Left lung (tissue), 10 donors: ENCODE results near the gene ARHGAP19. TPM values are rescaled to one million over a fixed set of nuclear protein-coding genes. Genes with fewer than 3 reads are reported as not detected.
A peak's percentile ranks its signal among the peaks of the same experiment; 100 is the strongest.

Source experiments
- ATAC-seq: fragments of 200-7000 bp; cut with Tn5 transposase; one replicate; pipeline ENCODE4 v1.9.1; 2020; ENCODE audit warnings: moderate library complexity
- DNase-seq, 4 donors: peaks; one replicate each; pipeline ENCODE4 v3.0.0-alpha.2; 2013 to 2020
- H3K27ac ChIP-seq, 2 donors: fragments of 200-600 bp; sonication (generic) in 1 of 2; one replicate each; pipeline versions ENCODE4 v1.5.0 to v1.8.0; 2020 to 2021
- H3K27me3 ChIP-seq, 2 donors: fragments of 200-600 bp; sonication (generic) in 1 of 2; one replicate each; pipeline versions ENCODE4 v1.5.0 to v1.8.0; 2020 to 2021
- H3K36me3 ChIP-seq, 2 donors: fragments of 200-600 bp; sonication (generic) in 1 of 2; one replicate each; pipeline versions ENCODE4 v1.5.0 to v1.8.0; 2020 to 2021
- H3K4me1 ChIP-seq, 2 donors: fragments of 200-600 bp; one replicate each; pipeline ENCODE4 v1.8.0; 2021
- H3K4me3 ChIP-seq, 2 donors: fragments of 200-600 bp; sonication (generic) in 1 of 2; one replicate each; pipeline versions ENCODE4 v1.5.0 to v1.8.0; 2020 to 2021; ENCODE audit warnings: mild to moderate bottlenecking in 1 of 2
- H3K9me3 ChIP-seq, 2 donors: fragments of 200-600 bp; sonication (generic) in 1 of 2; one replicate each; pipeline versions ENCODE4 v1.5.0 to v1.8.0; 2020 to 2021
- CTCF ChIP-seq, 2 donors: fragments of 200-600 bp; sonication (generic) in 1 of 2; IDR thresholded peaks; one replicate each; pipeline versions ENCODE4 v1.5.0 to v1.8.0; 2021; ENCODE audit warnings: antibody characterized with exemption in 2 of 2
- intact Hi-C, 2 donors: fragments of 100-400 bp; cut with DNase I; formaldehyde crosslinking; loops; one replicate each; pipeline versions ENCODE4 v1.11.2 to v1.14.2; 2022
- polyA plus RNA-seq, 6 donors: library from polyadenylated mRNA; unstranded; fragments of 120-200 nt; gene quantifications; one replicate each; pipeline ENCODE4 v1.2.1, GENCODE V29; 2013; ENCODE audit not compliant: insufficient read length in 6 of 6
- total RNA-seq, 2 donors: library from RNA; stranded (reverse); fragmentation: NEBNext Ultra II Directional; extraction: Animal tissue kit (Norgen Biotek cat#: 25700); gene quantifications; one replicate each; pipeline ENCODE4 v1.2.1, GENCODE V29; 2021
- donor health status: DM: no; HTN: yes; CAD: no.
- donor health status: DM: no; HTN: no; CAD: no.

The ARHGAP19 gene
- total and polyA plus RNA-seq, 8 donors, result 9.8 to 30.7 (median 25.9) TPM

GRCh38 chr10:97259119-97259518, 33.3 kb downstream of the ARHGAP19 start:
- DNase-seq (no peak), ATAC-seq (no peak)
- no peak for TF ChIP-seq CTCF (IDR thresholded peaks at IDR 0.05)
- Histone ChIP-seq H3K36me3 (peaks cover 0 to 56% of the 10 kb centered on the region in 2 donors), H3K27ac (no peak overlapping the region), H3K4me3 (no peak overlapping the region), H3K9me3 (no peaks in the 10 kb centered on the region), H3K4me1 (no peaks in the 10 kb centered on the region), H3K27me3 (no peaks in the 10 kb centered on the region)
- intact Hi-C loops, result no loop called here

GRCh38 chr10:97256356-97256755, 36.1 kb downstream of the ARHGAP19 start:
- TF ChIP-seq CTCF (IDR thresholded peaks at IDR 0.05), result no peak
- DNase-seq (no peak), ATAC-seq (no peak)
- H3K27me3 ChIP-seq, result no peaks in the 10 kb centered on the region
- intact Hi-C loops, result no loop called here
- no peak overlapping the region for H3K4me3 ChIP-seq
- H3K36me3 ChIP-seq, result peaks cover 0 to 41% of the 10 kb centered on the region in 2 donors
- peak overlapping the region in 1 of 2 donors; percentile 37 for H3K27ac ChIP-seq
- H3K4me1 ChIP-seq, result no peaks in the 10 kb centered on the region
- no peaks in the 10 kb centered on the region for H3K9me3 ChIP-seq

- peaks cover 0 to 41% of the 10 kb centered on the region in 2 donors for H3K36me3 ChIP-seq
- no peaks in the 10 kb centered on the region for H3K27me3 ChIP-seq
- ATAC-seq (no peak), DNase-seq (no peak)
- no peaks in the 10 kb centered on the region for H3K4me1 ChIP-seq
- no peaks in the 10 kb centered on the region for H3K9me3 ChIP-seq
- peak overlapping the region in 1 of 2 donors; percentile 37 for H3K27ac ChIP-seq
- intact Hi-C loops, result no loop called here
- no peak for TF ChIP-seq CTCF (IDR thresholded peaks at IDR 0.05)
- no peak overlapping the region for H3K4me3 ChIP-seq
Observed at GRCh38 chr10:97255512-97256293, 36.7 kb downstream of the ARHGAP19 start.

GRCh38 chr10:97254694-97255093, 37.7 kb downstream of the ARHGAP19 start:
- TF ChIP-seq CTCF (IDR thresholded peaks at IDR 0.05), result no peak
- DNase-seq, result no peak
- intact Hi-C loops, result no loop called here
- no peak for ATAC-seq
- no peak overlapping the region for H3K4me3 ChIP-seq
- no peaks in the 10 kb centered on the region for H3K4me1 ChIP-seq
- no peaks in the 10 kb centered on the region for H3K9me3 ChIP-seq
- no peak overlapping the region for H3K27ac ChIP-seq
- peaks cover 0 to 48% of the 10 kb centered on the region in 2 donors for H3K36me3 ChIP-seq
- H3K27me3 ChIP-seq, result no peaks in the 10 kb centered on the region

GRCh38 chr10:97250952-97251351, 41.5 kb downstream of the ARHGAP19 start:
- no peak overlapping the region for H3K27ac ChIP-seq
- no peaks in the 10 kb centered on the region for H3K27me3 ChIP-seq
- H3K36me3 ChIP-seq, result peaks cover 0 to 32% of the 10 kb centered on the region in 2 donors
- no peak overlapping the region for H3K4me3 ChIP-seq
- ATAC-seq (no peak), DNase-seq (no peak)
- H3K9me3 ChIP-seq, result no peaks in the 10 kb centered on the region
- TF ChIP-seq CTCF (IDR thresholded peaks at IDR 0.05), result no peak
- intact Hi-C loops, result no loop called here
- H3K4me1 ChIP-seq, result no peaks in the 10 kb centered on the region
